HAP-1 (cell line): Measurements from ENCODE around the gene PPIB.
A peak's percentile ranks its signal among the peaks of the same experiment; 100 is the strongest.

Source experiments
- DNase-seq, 2 experiments: peaks; one replicate each; pipeline ENCODE4 v3.0.0-alpha.2; 2016 to 2020; ENCODE audit warnings: low spot score in 2 of 2
- H3K27me3 ChIP-seq: fragments of 250-450 bp; sonication (Bioruptor Pico); 2 replicates; pipeline ENCODE4 v1.5.1; 2020; ENCODE audit warnings: low read depth, mild to moderate bottlenecking, moderate library complexity
- H3K36me3 ChIP-seq: fragments of 250-450 bp; sonication (Bioruptor Pico); replicated peaks from 2 replicates; pipeline ENCODE4 v1.5.1; 2020; ENCODE audit warnings: mild to moderate bottlenecking
- H3K4me1 ChIP-seq: fragments of 250-450 bp; sonication (Bioruptor Pico); 2 replicates; pipeline ENCODE4 v1.5.1; 2020; ENCODE audit warnings: mild to moderate bottlenecking
- H3K4me3 ChIP-seq: fragments of 250-450 bp; sonication (Bioruptor Pico); 2 replicates; pipeline ENCODE4 v1.5.1; 2020; ENCODE audit warnings: mild to moderate bottlenecking, moderate library complexity
- H3K9me3 ChIP-seq: fragments of 250-450 bp; sonication (Bioruptor Pico); 2 replicates; pipeline ENCODE4 v1.5.1; 2020; ENCODE audit warnings: mild to moderate bottlenecking, moderate library complexity
- in situ Hi-C: fragments of 300-500 bp; cut with MboI; formaldehyde crosslinking; loops from 3 replicates; pipeline ENCODE4 v1.14.3; 2020; ENCODE audit warnings: low sequenced_read_pairs, inconsistent platforms, mixed read lengths

The PPIB gene

DNA sequence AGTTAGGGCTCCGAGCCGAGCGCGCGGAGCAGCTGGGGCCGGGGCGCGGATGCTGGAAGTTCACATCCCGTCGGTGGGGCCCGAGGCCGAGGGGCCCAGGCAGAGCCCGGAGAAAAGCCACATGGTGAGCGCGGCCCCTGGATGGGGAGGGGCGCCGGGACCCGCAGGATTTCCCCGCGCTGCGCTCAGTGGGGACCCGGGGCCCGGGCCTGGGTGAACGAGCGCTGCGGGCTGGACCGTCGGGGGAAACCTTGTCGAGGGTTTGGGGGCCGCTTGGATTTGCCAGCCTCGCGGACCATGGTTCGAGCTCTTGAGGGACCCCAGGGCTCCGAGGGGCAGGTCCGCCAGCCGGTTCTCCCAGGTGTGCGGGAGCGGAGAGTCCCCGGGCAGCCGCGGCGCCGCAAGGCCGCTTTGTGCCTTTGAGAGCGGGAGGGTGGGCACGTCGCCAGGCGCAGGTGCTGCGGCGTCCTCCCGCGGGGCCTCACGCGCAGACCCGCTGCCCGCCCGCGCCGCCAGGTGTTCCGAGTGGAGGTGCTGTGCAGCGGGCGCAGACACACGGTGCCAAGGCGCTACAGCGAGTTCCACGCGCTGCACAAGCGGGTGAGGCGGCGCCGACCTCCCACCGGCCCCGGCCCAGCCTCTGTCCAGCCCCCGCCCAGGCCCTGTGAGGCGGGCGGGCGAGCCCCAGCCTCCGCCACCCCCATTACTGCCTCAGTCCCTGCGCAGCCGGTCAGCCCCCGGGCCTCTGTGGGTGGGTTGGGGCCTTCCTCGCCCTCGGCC, 10.9 kb downstream of the PPIB start, which contains the start of gene SNX22:
Gene SNX22, plus strand, starts transcription at position 5 of the 780 bp plus-strand sequence. Its CDS starts 45 bp downstream, at position 50.
- Histone ChIP-seq H3K4me3 (peak within 1 kb of the TSS; percentile 83), H3K9me3 (no peaks in the 10 kb centered on the region), H3K36me3 (peaks cover 32% of the 10 kb centered on the region), H3K27me3 (no peaks in the 10 kb centered on the region), H3K4me1 (peaks cover 14% of the 10 kb centered on the region)
- in situ Hi-C loops, result no loop called here
- DNase-seq, result peak in 1 of 2 experiments; percentile 71

GRCh38 chr15:64149893-64150578, 12.8 kb downstream of the PPIB start:
- DNase-seq, result no peak
- Histone ChIP-seq H3K36me3 (peaks cover 14% of the 10 kb centered on the region), H3K4me3 (no peak overlapping the region), H3K4me1 (peaks cover 14% of the 10 kb centered on the region), H3K9me3 (no peaks in the 10 kb centered on the region), H3K27me3 (no peaks in the 10 kb centered on the region)
- in situ Hi-C loops, result no loop called here

GRCh38 chr15:64149424-64149823, 13.4 kb downstream of the PPIB start:
- in situ Hi-C loops, result no loop called here

GRCh38 chr15:64148581-64148980, 14.2 kb downstream of the PPIB start:
- in situ Hi-C loops, result no loop called here
- no peak for DNase-seq
- H3K36me3 ChIP-seq, result peaks cover 3% of the 10 kb centered on the region; the same call in 1 of the 2 replicates
- H3K9me3 ChIP-seq, result no peaks in the 10 kb centered on the region
- H3K4me1 ChIP-seq, result peaks cover 14% of the 10 kb centered on the region
- no peak overlapping the region for H3K4me3 ChIP-seq
- H3K27me3 ChIP-seq, result no peaks in the 10 kb centered on the region

More at GRCh38 chr15:64149424-64149823, 13.4 kb downstream of the PPIB start:
- H3K36me3 ChIP-seq, result peaks cover 11% of the 10 kb centered on the region
- no peaks in the 10 kb centered on the region for H3K9me3 ChIP-seq
- peaks cover 14% of the 10 kb centered on the region for H3K4me1 ChIP-seq
- no peaks in the 10 kb centered on the region for H3K27me3 ChIP-seq
- DNase-seq, result peak; percentile 48 to 67
- no peak overlapping the region for H3K4me3 ChIP-seq

DNA sequence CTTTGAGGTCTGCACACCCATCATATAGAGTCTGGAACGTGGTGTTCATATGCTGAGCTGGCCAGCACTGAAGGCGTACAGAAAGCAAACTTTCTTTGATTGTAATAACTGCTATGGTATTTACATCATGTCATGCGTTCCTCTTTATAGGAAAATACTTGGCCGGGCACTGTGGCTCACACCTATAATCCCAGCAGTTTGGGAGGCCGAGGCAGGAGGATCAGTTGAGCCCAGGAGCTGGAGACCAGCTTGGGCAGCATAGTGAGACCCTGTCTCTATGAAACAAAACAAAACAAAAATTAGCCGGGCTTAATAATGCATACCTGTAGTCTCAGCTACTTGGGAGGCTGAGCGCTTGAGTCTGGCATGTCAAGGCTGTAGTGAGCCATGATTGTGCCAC, 14.7 kb downstream of the PPIB start:
- H3K27me3 ChIP-seq, result no peaks in the 10 kb centered on the region
- H3K4me1 ChIP-seq, result peaks cover 12% of the 10 kb centered on the region

GRCh38 chr15:64146885-64147681, 15.7 kb downstream of the PPIB start:
- DNase-seq, result no peak
- Histone ChIP-seq H3K4me1 (peaks cover 3% of the 10 kb centered on the region; the same call in 1 of the 2 replicates), H3K27me3 (no peaks in the 10 kb centered on the region), H3K36me3 (0 out of 2 replicates have a peak, but pooled peaks cover 3% of the 10 kb centered on the region), H3K4me3 (no peak overlapping the region), H3K9me3 (no peaks in the 10 kb centered on the region)
- in situ Hi-C loops, result no loop called here

More for the DNA sequence above, 14.7 kb downstream of the PPIB start:
- H3K4me3 ChIP-seq, result no peak overlapping the region
- DNase-seq, result no peak
- no peaks in the 10 kb centered on the region for H3K9me3 ChIP-seq
- in situ Hi-C loops, result no loop called here
- H3K36me3 ChIP-seq, result 0 out of 2 replicates have a peak, but pooled peaks cover 3% of the 10 kb centered on the region

DNA sequence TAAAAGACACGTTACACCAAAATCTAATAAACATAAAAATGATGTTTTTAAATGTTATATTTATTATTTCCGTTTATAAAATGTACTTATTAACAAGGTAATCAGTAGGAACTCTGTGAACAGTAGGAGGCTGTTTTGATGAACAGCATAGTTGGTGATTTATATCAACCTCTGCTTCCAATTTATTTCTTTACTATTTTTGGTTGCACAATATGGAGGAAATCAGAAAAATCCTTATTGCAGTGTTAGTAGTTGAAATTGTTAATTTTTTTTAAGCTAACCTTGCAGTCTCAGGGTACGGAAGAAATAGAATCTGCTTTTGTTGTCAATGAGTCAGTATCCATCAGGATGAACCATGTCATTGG, 16.3 kb downstream of the PPIB start:
- Histone ChIP-seq H3K4me1 (peaks cover 3% of the 10 kb centered on the region; the same call in 1 of the 2 replicates), H3K4me3 (no peak overlapping the region), H3K9me3 (no peaks in the 10 kb centered on the region), H3K36me3 (0 out of 2 replicates have a peak, but pooled peaks cover 3% of the 10 kb centered on the region), H3K27me3 (no peaks in the 10 kb centered on the region)
- DNase-seq, result no peak
- in situ Hi-C loops, result no loop called here

DNA sequence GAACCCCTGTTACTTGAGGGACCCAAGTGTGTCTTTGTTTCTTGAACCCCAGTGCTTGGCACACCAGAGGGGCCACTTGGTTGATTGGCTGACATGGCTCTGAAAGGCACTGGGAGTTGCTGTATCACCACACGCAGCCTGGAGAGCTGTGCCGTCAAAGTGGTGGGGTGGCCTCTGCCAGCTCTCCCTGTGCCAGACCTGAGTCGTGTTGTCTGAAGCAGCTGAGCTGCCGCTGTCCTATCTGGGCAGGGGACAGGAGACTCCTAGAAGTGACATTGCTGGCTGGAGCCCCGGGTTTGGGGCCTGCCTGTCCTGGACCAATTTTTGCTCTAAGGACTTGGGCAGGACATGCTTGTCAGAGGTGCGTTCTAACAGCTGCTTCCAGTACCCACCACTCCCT, 16.8 kb downstream of the PPIB start:
- Histone ChIP-seq H3K4me3 (no peak overlapping the region), H3K27me3 (no peaks in the 10 kb centered on the region), H3K36me3 (peaks cover 5% of the 10 kb centered on the region; the same call in 1 of the 2 replicates), H3K9me3 (no peaks in the 10 kb centered on the region), H3K4me1 (peaks cover 2% of the 10 kb centered on the region; the same call in 1 of the 2 replicates)
- in situ Hi-C loops, result no loop called here
- DNase-seq, result no peak

GRCh38 chr15:64144565-64145281, 18.1 kb downstream of the PPIB start:
- DNase-seq, result no peak
- no peak overlapping the region for H3K4me3 ChIP-seq
- peaks cover 5% of the 10 kb centered on the region; the same call in 1 of the 2 replicates for H3K36me3 ChIP-seq
- no peaks in the 10 kb centered on the region for H3K4me1 ChIP-seq
- no peaks in the 10 kb centered on the region for H3K27me3 ChIP-seq
- in situ Hi-C loops, result no loop called here
- no peaks in the 10 kb centered on the region for H3K9me3 ChIP-seq

GRCh38 chr15:64144192-64144564, 18.6 kb downstream of the PPIB start:
- no peak for DNase-seq
- in situ Hi-C loops, result no loop called here
- H3K4me1 ChIP-seq, result no peaks in the 10 kb centered on the region
- no peak overlapping the region for H3K4me3 ChIP-seq
- peaks cover 5% of the 10 kb centered on the region; the same call in 1 of the 2 replicates for H3K36me3 ChIP-seq
- no peaks in the 10 kb centered on the region for H3K27me3 ChIP-seq
- H3K9me3 ChIP-seq, result no peaks in the 10 kb centered on the region

DNA sequence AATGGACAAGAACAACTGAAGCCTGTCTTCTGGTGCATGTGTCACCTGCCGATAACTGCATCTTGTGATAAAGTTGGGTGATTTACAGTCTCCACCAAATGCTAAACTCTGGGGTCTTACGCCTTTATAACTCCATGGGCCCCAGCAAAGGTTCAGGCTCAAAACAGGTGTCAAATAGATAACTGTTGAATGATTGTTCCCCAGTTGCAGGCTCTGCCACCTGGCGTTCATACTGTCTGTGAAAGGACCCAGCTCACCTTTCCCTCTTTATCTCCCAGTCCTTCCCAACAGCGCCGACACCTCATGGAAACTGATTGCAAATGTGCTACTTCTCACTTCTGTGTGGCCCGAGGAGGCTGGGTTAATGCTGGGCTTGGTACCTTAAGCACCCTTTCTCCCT, 19.5 kb downstream of the PPIB start:
- in situ Hi-C loops, result no loop called here
- H3K9me3 ChIP-seq, result no peaks in the 10 kb centered on the region

GRCh38 chr15:64141798-64142512, 20.9 kb downstream of the PPIB start:
- Histone ChIP-seq H3K4me1 (no peaks in the 10 kb centered on the region), H3K36me3 (peaks cover 20% of the 10 kb centered on the region), H3K27me3 (no peaks in the 10 kb centered on the region), H3K4me3 (no peak overlapping the region), H3K9me3 (no peaks in the 10 kb centered on the region)
- in situ Hi-C loops, result no loop called here
- DNase-seq, result no peak

More for the DNA sequence above, 19.5 kb downstream of the PPIB start:
- no peak overlapping the region for H3K4me3 ChIP-seq
- peaks cover 10% of the 10 kb centered on the region for H3K36me3 ChIP-seq
- H3K4me1 ChIP-seq, result no peaks in the 10 kb centered on the region
- DNase-seq, result no peak
- H3K27me3 ChIP-seq, result no peaks in the 10 kb centered on the region
